HepG2 (cell line): Measurements from ENCODE around the gene HOTAIR. TPM values are rescaled to one million over a fixed set of nuclear protein-coding genes. Genes with fewer than 3 reads are reported as not detected.
A peak's percentile ranks its signal among the peaks of the same experiment; 100 is the strongest.

ENCODE experiments used
- FOSL1 ChIP-seq: sonication (generic); formaldehyde crosslinking; IDR thresholded peaks from 2 replicates; pipeline ENCODE4 v1.9.0; 2021; ENCODE audit warnings: missing genetic modification reagents, borderline replicate concordance
- GFI1 ChIP-seq: sonication (generic); formaldehyde crosslinking; IDR thresholded peaks from 2 replicates; pipeline ENCODE4 v1.5.0; 2020; ENCODE audit warnings: missing genetic modification reagents, mild to moderate bottlenecking, borderline replicate concordance
- HES4 ChIP-seq: sonication (generic); formaldehyde crosslinking; IDR thresholded peaks from 2 replicates; pipeline ENCODE4 v1.9.0; 2021; ENCODE audit warnings: mild to moderate bottlenecking, missing genetic modification reagents, borderline replicate concordance
- RXRA ChIP-seq: sonication (generic); formaldehyde crosslinking; IDR thresholded peaks from 2 replicates; pipeline ENCODE4 v1.5.1; 2020; ENCODE audit warnings: missing genetic modification reagents
- SAP130 ChIP-seq: IDR thresholded peaks from 2 replicates; pipeline ENCODE4 v1.6.1; 2016; ENCODE audit warnings: low read depth
- SP140L ChIP-seq: sonication (generic); formaldehyde crosslinking; IDR thresholded peaks from 2 replicates; pipeline ENCODE4 v1.4.0; 2020; ENCODE audit warnings: missing genetic modification reagents, borderline replicate concordance
- SRSF9 ChIP-seq: fragments of 200-400 bp; formaldehyde crosslinking; IDR thresholded peaks from 2 replicates; pipeline ENCODE4 v1.6.1; 2018; ENCODE audit warnings: borderline replicate concordance, mild to moderate bottlenecking, low read depth, low read length; ENCODE audit not compliant: insufficient read depth, poor library complexity, severe bottlenecking
- SSRP1 ChIP-seq: IDR thresholded peaks from 2 replicates; pipeline ENCODE4 v1.6.1; 2016; ENCODE audit warnings: control low read depth
- TCF7L2 ChIP-seq: IDR thresholded peaks from 2 replicates; pipeline ENCODE4 v1.6.1; 2011; ENCODE audit warnings: mild to moderate bottlenecking, low read depth, low read length, moderate library complexity
- ZKSCAN1 ChIP-seq: fragments of 150-350 bp; IDR thresholded peaks from 2 replicates; pipeline ENCODE4 v1.6.1; 2014; ENCODE audit warnings: low read length
- ZMYM3 ChIP-seq: sonication (generic); formaldehyde crosslinking; IDR thresholded peaks from 2 replicates; pipeline ENCODE4 v1.5.1; 2020; ENCODE audit warnings: mild to moderate bottlenecking, missing genetic modification reagents
- ZNF24 ChIP-seq: fragments of 450-650 bp; IDR thresholded peaks from 2 replicates; pipeline ENCODE4 v1.6.1; 2017; ENCODE audit warnings: antibody characterized with exemption, mild to moderate bottlenecking
- ZNF746 ChIP-seq: sonication (generic); formaldehyde crosslinking; IDR thresholded peaks from 2 replicates; pipeline ENCODE4 v1.8.0; 2022; ENCODE audit warnings: mild to moderate bottlenecking, missing genetic modification reagents
- polyA plus RNA-seq, 8 experiments: library from polyadenylated mRNA; depleted of rRNA in 3 of 8; stranded (reverse) in 7 of 8; unstranded in 1 of 8; fragments of >200 nt; fragmentation: Illumina TruSeq in 4 of 8; extraction: Trizol in 4 of 8; gene quantifications; 2 replicates each; pipeline versions ENCODE4 v1.2.1 to v1.2.3, GENCODE V29; 2011 to 2016; ENCODE audit warnings: low read depth in 4 of 8, missing spikeins in 1 of 8, mixed read lengths in 1 of 8; ENCODE audit not compliant: insufficient read depth in 1 of 8
- total RNA-seq, 5 experiments: library from RNA; depleted of rRNA; stranded (reverse); fragments of >200 nt; fragmentation: Illumina TruSeq; extraction: Trizol; gene quantifications; 2 replicates each; pipeline ENCODE4 v1.2.3, GENCODE V29; 2016; ENCODE audit warnings: low read depth in 1 of 5
- TF ChIP-seq, protein P1 (sequence below): IDR thresholded peaks from 2 replicates; pipeline ENCODE4 v1.6.1; 2012; ENCODE audit warnings: low read length, improper control_type of control experiment
- TF ChIP-seq, protein P2 (sequence below): sonication (generic); formaldehyde crosslinking; conservative IDR thresholded peaks from 2 replicates; pipeline ENCODE4 v1.8.0; 2022; ENCODE audit warnings: missing genetic modification reagents
- TF ChIP-seq, protein P3 (sequence below): sonication (generic); formaldehyde crosslinking; IDR thresholded peaks from 2 replicates; pipeline ENCODE4 v1.5.0; 2020; ENCODE audit warnings: mild to moderate bottlenecking, missing genetic modification reagents, borderline replicate concordance
- TF ChIP-seq, protein P4 (sequence below): sonication (generic); formaldehyde crosslinking; IDR thresholded peaks from 2 replicates; pipeline ENCODE4 v1.4.0; 2020; ENCODE audit warnings: missing genetic modification reagents, mild to moderate bottlenecking, borderline replicate concordance
- TF ChIP-seq, protein P5 (sequence below): IDR thresholded peaks from 2 replicates; pipeline ENCODE4 v1.6.1; 2018; ENCODE audit warnings: missing genetic modification reagents

Gene HOTAIR
- total and polyA plus RNA-seq, 2 of the 13 experiments (the other 11 are each of a cell fraction or from before 2014, with no cell fraction given) = not detected

DNA sequence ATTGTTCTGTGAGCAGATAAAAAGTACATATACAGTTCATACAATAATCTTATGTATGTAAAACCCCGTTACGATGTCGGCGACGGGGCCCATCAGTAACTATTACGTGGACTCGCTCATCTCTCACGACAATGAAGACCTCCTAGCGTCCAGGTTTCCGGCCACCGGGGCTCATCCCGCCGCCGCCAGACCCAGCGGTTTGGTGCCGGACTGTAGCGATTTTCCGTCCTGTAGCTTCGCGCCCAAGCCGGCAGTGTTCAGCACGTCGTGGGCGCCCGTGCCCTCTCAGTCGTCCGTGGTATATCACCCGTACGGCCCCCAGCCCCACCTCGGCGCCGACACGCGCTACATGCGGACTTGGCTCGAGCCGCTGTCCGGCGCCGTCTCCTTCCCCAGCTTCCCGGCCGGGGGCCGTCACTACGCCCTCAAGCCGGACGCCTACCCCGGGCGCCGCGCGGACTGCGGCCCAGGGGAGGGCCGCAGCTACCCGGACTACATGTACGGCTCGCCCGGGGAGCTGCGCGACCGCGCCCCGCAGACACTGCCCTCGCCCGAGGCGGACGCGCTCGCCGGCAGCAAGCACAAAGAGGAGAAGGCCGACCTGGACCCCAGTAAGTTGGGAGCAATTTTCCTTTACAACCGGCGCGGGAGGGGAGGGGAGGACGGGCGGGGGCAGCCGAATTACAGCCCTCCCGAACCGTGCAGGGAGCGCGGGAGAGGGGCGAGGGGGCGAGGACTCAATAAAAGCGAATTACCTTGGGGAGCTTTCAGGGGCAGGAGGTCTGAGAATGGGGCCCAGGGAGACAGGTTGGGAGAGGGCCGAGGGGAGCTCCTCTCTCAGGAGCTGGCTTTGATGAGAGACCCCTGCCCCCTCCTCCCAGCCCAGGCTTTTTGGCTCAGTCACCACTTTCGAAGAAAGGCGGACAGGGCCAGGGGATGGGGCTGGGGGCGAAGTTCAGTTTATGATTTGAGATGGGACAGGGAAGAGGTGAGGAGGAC is 25.7 kb upstream of the HOTAIR start, which contains the start of gene HOXC9 (continued):
- TF ChIP-seq, protein P1, sequence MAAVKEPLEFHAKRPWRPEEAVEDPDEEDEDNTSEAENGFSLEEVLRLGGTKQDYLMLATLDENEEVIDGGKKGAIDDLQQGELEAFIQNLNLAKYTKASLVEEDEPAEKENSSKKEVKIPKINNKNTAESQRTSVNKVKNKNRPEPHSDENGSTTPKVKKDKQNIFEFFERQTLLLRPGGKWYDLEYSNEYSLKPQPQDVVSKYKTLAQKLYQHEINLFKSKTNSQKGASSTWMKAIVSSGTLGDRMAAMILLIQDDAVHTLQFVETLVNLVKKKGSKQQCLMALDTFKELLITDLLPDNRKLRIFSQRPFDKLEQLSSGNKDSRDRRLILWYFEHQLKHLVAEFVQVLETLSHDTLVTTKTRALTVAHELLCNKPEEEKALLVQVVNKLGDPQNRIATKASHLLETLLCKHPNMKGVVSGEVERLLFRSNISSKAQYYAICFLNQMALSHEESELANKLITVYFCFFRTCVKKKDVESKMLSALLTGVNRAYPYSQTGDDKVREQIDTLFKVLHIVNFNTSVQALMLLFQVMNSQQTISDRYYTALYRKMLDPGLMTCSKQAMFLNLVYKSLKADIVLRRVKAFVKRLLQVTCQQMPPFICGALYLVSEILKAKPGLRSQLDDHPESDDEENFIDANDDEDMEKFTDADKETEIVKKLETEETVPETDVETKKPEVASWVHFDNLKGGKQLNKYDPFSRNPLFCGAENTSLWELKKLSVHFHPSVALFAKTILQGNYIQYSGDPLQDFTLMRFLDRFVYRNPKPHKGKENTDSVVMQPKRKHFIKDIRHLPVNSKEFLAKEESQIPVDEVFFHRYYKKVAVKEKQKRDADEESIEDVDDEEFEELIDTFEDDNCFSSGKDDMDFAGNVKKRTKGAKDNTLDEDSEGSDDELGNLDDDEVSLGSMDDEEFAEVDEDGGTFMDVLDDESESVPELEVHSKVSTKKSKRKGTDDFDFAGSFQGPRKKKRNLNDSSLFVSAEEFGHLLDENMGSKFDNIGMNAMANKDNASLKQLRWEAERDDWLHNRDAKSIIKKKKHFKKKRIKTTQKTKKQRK = no peak
- no peak for TF ChIP-seq ZKSCAN1
- TF ChIP-seq ZNF746 (CRISPR knock-in tag) = no peak
- TF ChIP-seq SRSF9 = no peak
- no peak for TF ChIP-seq ZNF24
- TF ChIP-seq TCF7L2 = no peak
- TF ChIP-seq, protein P2, sequence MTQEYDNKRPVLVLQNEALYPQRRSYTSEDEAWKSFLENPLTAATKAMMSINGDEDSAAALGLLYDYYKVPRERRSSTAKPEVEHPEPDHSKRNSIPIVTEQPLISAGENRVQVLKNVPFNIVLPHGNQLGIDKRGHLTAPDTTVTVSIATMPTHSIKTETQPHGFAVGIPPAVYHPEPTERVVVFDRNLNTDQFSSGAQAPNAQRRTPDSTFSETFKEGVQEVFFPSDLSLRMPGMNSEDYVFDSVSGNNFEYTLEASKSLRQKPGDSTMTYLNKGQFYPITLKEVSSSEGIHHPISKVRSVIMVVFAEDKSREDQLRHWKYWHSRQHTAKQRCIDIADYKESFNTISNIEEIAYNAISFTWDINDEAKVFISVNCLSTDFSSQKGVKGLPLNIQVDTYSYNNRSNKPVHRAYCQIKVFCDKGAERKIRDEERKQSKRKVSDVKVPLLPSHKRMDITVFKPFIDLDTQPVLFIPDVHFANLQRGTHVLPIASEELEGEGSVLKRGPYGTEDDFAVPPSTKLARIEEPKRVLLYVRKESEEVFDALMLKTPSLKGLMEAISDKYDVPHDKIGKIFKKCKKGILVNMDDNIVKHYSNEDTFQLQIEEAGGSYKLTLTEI (CRISPR knock-in tag) = no peak
- no peak for TF ChIP-seq SP140L (CRISPR knock-in tag)
- TF ChIP-seq GFI1 (CRISPR knock-in tag) = no peak
- no peak for TF ChIP-seq SSRP1 (CRISPR knock-in tag)
- TF ChIP-seq SAP130 (CRISPR knock-in tag) = no peak
- 0 out of 2 replicates have a peak, but pooled peaks have one; percentile 24 for TF ChIP-seq RXRA (CRISPR knock-in tag)
- TF ChIP-seq ZMYM3 (CRISPR knock-in tag) = no peak
- 0 out of 2 replicates have a peak, but pooled peaks have one; percentile 61 for TF ChIP-seq HES4 (CRISPR knock-in tag)
- TF ChIP-seq FOSL1 (CRISPR knock-in tag) = no peak
- TF ChIP-seq, protein P3, sequence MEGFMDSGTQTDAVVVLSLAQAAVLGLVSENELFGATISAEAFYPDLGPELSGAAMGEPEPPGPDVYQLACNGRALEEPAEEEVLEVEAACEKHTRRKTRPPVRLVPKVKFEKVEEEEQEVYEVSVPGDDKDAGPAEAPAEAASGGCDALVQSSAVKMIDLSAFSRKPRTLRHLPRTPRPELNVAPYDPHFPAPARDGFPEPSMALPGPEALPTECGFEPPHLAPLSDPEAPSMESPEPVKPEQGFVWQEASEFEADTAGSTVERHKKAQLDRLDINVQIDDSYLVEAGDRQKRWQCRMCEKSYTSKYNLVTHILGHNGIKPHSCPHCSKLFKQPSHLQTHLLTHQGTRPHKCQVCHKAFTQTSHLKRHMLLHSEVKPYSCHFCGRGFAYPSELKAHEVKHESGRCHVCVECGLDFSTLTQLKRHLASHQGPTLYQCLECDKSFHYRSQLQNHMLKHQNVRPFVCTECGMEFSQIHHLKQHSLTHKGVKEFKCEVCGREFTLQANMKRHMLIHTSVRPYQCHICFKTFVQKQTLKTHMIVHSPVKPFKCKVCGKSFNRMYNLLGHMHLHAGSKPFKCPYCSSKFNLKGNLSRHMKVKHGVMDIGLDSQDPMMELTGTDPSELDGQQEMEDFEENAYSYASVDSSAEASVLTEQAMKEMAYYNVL (CRISPR knock-in tag) = no peak
- TF ChIP-seq, protein P4, sequence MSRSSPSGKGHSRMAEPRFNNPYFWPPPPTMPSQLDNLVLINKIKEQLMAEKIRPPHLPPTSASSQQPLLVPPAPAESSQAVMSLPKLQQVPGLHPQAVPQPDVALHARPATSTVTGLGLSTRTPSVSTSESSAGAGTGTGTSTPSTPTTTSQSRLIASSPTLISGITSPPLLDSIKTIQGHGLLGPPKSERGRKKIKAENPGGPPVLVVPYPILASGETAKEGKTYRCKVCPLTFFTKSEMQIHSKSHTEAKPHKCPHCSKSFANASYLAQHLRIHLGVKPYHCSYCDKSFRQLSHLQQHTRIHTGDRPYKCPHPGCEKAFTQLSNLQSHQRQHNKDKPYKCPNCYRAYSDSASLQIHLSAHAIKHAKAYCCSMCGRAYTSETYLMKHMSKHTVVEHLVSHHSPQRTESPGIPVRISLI (CRISPR knock-in tag) = no peak
- TF ChIP-seq, protein P5, sequence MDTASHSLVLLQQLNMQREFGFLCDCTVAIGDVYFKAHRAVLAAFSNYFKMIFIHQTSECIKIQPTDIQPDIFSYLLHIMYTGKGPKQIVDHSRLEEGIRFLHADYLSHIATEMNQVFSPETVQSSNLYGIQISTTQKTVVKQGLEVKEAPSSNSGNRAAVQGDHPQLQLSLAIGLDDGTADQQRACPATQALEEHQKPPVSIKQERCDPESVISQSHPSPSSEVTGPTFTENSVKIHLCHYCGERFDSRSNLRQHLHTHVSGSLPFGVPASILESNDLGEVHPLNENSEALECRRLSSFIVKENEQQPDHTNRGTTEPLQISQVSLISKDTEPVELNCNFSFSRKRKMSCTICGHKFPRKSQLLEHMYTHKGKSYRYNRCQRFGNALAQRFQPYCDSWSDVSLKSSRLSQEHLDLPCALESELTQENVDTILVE = no peak
